Adrenal gland (tissue), 12 donors: ENCODE data around the gene DNAJC1. TPM values are rescaled to one million over a fixed set of nuclear protein-coding genes. Genes with fewer than 3 reads are reported as not detected.

Source experiments
- DNase-seq, 7 donors: peaks; one replicate each; pipeline ENCODE4 v3.0.0-alpha.2; 2019 to 2020
- H3K27ac ChIP-seq, 5 donors: fragments of 200-600 bp; sonication (generic) in 4 of 5; 1 replicate in 3 of 5; 2 replicates in 2 of 5; pipeline versions ENCODE4 v1.5.1 to v1.8.0; 2016 to 2020; ENCODE audit warnings: mild to moderate bottlenecking in 1 of 5
- H3K27me3 ChIP-seq: fragments of 200-600 bp; 2 replicates; pipeline ENCODE4 v1.8.0; 2021
- H3K36me3 ChIP-seq, 2 donors: fragments of 200-600 bp; replicated peaks in 1 of 2; 1 replicate in 1 of 2; 2 replicates in 1 of 2; pipeline versions ENCODE4 v1.5.1 to v1.8.0; 2018 to 2022
- H3K4me1 ChIP-seq, 2 donors: fragments of 200-600 bp; replicated peaks in 1 of 2; 1 replicate in 1 of 2; 2 replicates in 1 of 2; pipeline versions ENCODE4 v1.5.1 to v1.8.0; 2018 to 2021
- H3K4me3 ChIP-seq, 4 donors: fragments of 200-600 bp; sonication (generic) in 3 of 4; one replicate each; pipeline ENCODE4 v1.5.1; 2016 to 2018
- H3K9me3 ChIP-seq, 3 donors: fragments of 200-600 bp; sonication (generic) in 1 of 3; replicated peaks in 1 of 3; 1 replicate in 2 of 3; 2 replicates in 1 of 3; pipeline versions ENCODE4 v1.5.1 to v1.8.0; 2016 to 2021
- POLR2A ChIP-seq, 2 donors: fragments of 450-650 bp; IDR thresholded peaks; one replicate each; pipeline ENCODE4 v1.6.1; 2017; ENCODE audit warnings: antibody characterized with exemption in 2 of 2, mild to moderate bottlenecking in 2 of 2, moderate library complexity in 1 of 2
- WGBS, 4 donors: extraction: QIAGEN DNeasy Blood & Tissue Kit in 2 of 4; methylation state at CpG; one replicate each; pipeline versions ENCODE4 v1.1.5 to v1.1.7; 2013 to 2017; 5-methylcytosine and 5-hydroxymethylcytosine counted together
- intact Hi-C, 2 donors: fragments of 100-400 bp; cut with DNase I; formaldehyde crosslinking; loops; one replicate each; pipeline versions ENCODE4 v1.14.1 to v1.15.0; 2022 to 2023
- polyA plus RNA-seq, 3 donors: library from polyadenylated mRNA; stranded (reverse); fragments of 200-250 nt in 2 of 3; fragments of 350-450 nt in 1 of 3; fragmentation: Illumina TruSeq in 1 of 3; extraction: RNeasy Lipid Tissue Mini Kit (QIAGEN cat#74804) in 1 of 3; gene quantifications; one replicate each; pipeline ENCODE4 v1.2.3, GENCODE V29; 2013 to 2014
- total RNA-seq, 9 donors: library from RNA; depleted of rRNA in 4 of 9; stranded (reverse); fragments of >200 nt in 4 of 9; fragments of 120-200 nt in 1 of 9; fragmentation: NEBNext Ultra II Directional in 1 of 9; extraction: Animal tissue kit (Norgen Biotek cat#: 25700) in 1 of 9; gene quantifications; one replicate each; pipeline versions ENCODE4 v1.1.0 to v1.2.4, GENCODE V29; 2013 to 2023
- TF ChIP-seq, protein P1 (sequence below), 6 experiments: fragments of 450-650 bp in 4 of 6; fragments of 200-600 bp in 2 of 6; sonication (generic) in 1 of 6; IDR thresholded peaks; 1 replicate in 5 of 6; 2 replicates in 1 of 6; pipeline versions ENCODE4 v1.5.1 to v1.8.0; 2016 to 2021; ENCODE audit warnings: antibody characterized with exemption in 6 of 6, mild to moderate bottlenecking in 2 of 6, moderate library complexity in 1 of 6
- donor health status: healthy with polysubstance abuse.
- donor health status: Bipolar disorder and iron deficiency.
- donor health status: DM: yes; HTN: yes; CAD: no.
- donor health status: DM: no; HTN: no; CAD: no.
- donor health status: DM: no; HTN: no; CAD: no.
- donor health status: DM: yes; HTN: yes; CAD: no.

The DNAJC1 gene
- total and polyA plus RNA-seq, 12 donors = 11.0 to 84.4 (median 36.8) TPM

DNA sequence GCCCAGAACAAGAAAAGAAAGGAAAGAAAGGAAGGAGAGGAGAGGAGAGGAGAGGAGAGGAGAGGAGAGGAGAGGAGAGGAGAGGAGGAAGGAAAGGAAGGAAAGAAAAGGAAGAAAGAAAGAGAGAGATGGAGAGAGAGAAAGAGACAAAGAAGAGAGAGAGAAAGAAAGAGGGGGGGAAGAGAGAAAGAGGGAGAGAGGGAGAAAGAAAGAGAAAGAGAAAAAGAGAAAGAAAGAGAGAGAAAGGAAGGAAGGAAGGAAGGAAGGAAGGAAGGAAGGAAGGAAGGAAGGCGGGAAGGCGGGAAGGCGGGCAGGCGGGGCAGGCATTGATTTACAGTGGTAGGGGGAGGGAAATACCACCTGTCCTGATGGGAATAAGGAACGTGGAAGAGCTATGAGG is 92.7 kb downstream of the DNAJC1 start:
- TF ChIP-seq, protein P1, sequence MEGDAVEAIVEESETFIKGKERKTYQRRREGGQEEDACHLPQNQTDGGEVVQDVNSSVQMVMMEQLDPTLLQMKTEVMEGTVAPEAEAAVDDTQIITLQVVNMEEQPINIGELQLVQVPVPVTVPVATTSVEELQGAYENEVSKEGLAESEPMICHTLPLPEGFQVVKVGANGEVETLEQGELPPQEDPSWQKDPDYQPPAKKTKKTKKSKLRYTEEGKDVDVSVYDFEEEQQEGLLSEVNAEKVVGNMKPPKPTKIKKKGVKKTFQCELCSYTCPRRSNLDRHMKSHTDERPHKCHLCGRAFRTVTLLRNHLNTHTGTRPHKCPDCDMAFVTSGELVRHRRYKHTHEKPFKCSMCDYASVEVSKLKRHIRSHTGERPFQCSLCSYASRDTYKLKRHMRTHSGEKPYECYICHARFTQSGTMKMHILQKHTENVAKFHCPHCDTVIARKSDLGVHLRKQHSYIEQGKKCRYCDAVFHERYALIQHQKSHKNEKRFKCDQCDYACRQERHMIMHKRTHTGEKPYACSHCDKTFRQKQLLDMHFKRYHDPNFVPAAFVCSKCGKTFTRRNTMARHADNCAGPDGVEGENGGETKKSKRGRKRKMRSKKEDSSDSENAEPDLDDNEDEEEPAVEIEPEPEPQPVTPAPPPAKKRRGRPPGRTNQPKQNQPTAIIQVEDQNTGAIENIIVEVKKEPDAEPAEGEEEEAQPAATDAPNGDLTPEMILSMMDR (IDR thresholded peaks at IDR 0.05) = no peak
- TF ChIP-seq POLR2A (IDR thresholded peaks at IDR 0.05) = no peak
- 80 to 99% (median 88%) methylated on average over 5 of the region's 5 CpGs for WGBS, 4 donors
- intact Hi-C loops = no loop called here

DNA sequence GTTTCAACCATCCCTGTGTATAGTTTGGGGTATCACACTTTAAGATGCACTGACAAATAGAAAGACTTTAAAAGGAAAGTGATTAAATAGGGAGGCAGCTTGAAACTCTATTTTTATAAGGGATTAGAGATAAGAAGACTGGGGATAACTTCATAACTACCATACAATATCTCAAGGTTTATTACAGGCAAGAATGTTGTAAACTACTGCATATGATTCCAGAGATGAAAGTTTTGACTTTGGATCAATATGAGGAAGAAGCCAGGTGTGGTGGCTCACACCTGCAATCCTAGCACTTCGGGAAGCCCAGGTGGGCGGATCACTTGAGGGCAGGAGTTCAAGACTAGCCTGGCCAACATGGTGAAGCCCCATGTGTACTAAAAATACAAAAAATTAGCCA is 96.1 kb downstream of the DNAJC1 start:
- no peaks in the 10 kb centered on the region for H3K36me3 ChIP-seq
- no peaks in the 10 kb centered on the region for H3K9me3 ChIP-seq
- no peak for DNase-seq
- H3K4me1 ChIP-seq = no peaks in the 10 kb centered on the region
- TF ChIP-seq, protein P1 (IDR thresholded peaks at IDR 0.05) = no peak
- TF ChIP-seq POLR2A (IDR thresholded peaks at IDR 0.05) = no peak
- intact Hi-C loops = no loop called here
- no peak overlapping the region for H3K27ac ChIP-seq
- H3K4me3 ChIP-seq = no peak overlapping the region
- 96 to 100% (median 98%) methylated on average over 2 of the region's 2 CpGs for WGBS, 4 donors
- no peaks in the 10 kb centered on the region for H3K27me3 ChIP-seq

More for the DNA sequence above, 92.7 kb downstream of the DNAJC1 start:
- no peak for DNase-seq
- no peak overlapping the region for H3K27ac ChIP-seq
- no peaks in the 10 kb centered on the region for H3K4me1 ChIP-seq
- H3K4me3 ChIP-seq = no peak overlapping the region
- no peaks in the 10 kb centered on the region for H3K36me3 ChIP-seq
- no peaks in the 10 kb centered on the region for H3K9me3 ChIP-seq
- H3K27me3 ChIP-seq = no peaks in the 10 kb centered on the region

DNA sequence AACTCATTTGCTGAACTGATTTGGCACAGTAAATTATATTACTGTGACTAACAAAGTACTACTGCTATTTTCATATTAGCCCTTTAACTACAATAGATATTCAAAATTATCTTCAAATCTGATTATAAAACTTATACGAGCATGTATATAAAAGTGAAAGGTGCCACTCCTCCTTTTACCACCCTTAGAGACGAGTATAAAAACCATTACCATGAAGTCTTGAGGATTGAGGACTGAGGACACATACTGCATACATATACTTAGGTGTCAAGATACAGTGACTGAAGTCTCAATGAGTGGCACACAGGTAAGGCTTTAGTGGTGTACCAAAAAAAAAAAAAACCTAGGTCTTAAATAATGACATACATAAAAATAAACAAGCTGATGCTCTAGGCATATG is 98.6 kb downstream of the DNAJC1 start:
- Histone ChIP-seq H3K27me3 (no peaks in the 10 kb centered on the region), H3K36me3 (no peaks in the 10 kb centered on the region), H3K27ac (no peak overlapping the region), H3K9me3 (no peaks in the 10 kb centered on the region), H3K4me1 (no peaks in the 10 kb centered on the region), H3K4me3 (no peak overlapping the region)
- 94 to 98% (median 97%) methylated on average over 2 of the region's 2 CpGs for WGBS, 4 donors
- intact Hi-C loops = no loop called here
- TF ChIP-seq, protein P1 (IDR thresholded peaks at IDR 0.05) = no peak
- no peak for TF ChIP-seq POLR2A (IDR thresholded peaks at IDR 0.05)
- DNase-seq = no peak

DNA sequence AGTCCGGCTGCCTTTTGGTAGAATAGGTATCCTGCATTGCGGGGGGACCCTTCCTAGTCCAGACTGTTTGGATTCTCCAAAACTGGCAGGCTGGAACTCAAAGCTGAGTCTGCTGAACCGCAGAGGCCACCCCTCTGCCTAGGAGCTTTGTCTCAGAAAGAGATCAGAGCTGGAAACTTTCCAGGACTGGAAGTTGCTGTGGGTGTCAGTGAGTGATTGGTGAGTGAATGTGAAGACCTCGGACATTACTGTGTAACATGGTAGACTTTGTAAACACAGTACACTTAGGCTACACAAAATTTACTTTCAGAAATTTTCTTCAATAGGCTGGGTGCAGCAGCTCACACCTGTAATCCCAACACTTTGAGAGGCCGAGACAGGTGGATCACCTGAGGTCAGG is 103.8 kb downstream of the DNAJC1 start:
- Histone ChIP-seq H3K36me3 (no peaks in the 10 kb centered on the region), H3K27ac (no peak overlapping the region), H3K4me1 (no peaks in the 10 kb centered on the region), H3K4me3 (no peak overlapping the region), H3K9me3 (no peaks in the 10 kb centered on the region), H3K27me3 (no peaks in the 10 kb centered on the region)
- intact Hi-C loops = no loop called here
- DNase-seq = no peak
- 86 to 94% (median 92%) methylated on average over 2 to 5 of the region's 5 CpGs for WGBS, 4 donors
- TF ChIP-seq, protein P1 (IDR thresholded peaks at IDR 0.05) = no peak
- TF ChIP-seq POLR2A (IDR thresholded peaks at IDR 0.05) = no peak
